ENCODE data around the gene ASL. TPM values are rescaled to one million over a fixed set of nuclear protein-coding genes. Genes with fewer than 3 reads are reported as not detected.
"Not testable (repeated sequence)": the region's sequence is repeated elsewhere in the genome, so short reads cannot be mapped to it uniquely, and the experiment has no call there.

Gene ASL
- polyA plus RNA-seq (ENCODE audit: insufficient read length in 4 of 4) = 10 to 100 TPM; 13.8 to 37.4 (median 29.1) TPM

DNA sequence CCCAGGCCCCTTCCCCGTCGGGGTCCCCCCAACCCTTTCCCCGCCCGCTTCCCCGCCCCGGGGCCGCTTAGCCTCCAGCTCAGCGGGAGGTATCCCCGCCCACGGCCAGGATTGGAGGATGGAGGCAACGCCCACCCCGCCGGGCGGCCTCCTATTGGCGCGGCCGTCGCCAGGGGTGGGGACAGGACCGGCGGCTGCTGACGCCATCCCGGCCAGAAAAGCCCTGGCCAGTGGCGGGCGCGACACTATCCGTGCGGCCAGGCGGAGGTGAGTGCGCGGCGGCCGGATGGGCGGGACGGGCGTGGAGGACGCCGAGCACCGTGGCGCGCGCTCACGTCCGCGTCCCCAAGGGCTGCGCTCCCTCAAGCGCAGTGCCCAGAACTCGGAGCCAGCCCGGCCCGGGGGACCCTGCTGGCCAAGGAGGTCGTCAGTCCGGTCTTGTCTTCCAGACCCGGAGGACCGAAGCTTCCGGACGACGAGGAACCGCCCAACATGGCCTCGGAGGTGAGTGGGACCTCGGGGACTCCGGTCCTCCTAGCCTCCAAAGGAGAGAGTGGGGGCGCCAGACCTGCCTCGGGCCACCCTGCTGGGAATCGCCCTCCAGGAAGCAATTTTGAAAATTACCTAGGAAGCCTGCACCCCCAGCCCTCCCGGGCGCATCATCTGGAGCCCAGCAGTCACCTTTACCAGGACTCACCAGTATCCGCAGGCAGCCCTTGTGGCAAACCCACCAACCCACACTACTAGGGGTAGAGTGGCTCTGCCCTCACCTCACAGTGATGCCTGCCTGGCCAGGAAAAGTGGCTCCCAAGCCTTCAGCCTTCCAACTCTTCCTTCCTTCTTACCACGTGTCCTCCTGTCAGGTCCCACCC lies at the start of gene ASL:
Gene ASL, plus strand, starts transcription at position 230 of the 872 bp plus-strand sequence. Its CDS starts 263 bp downstream, at position 493.
- peak; percentile 78 to 89 (median 83) for DNase-seq (ENCODE audit: low read depth in 4 of 4, low spot score in 3 of 4)

DNA sequence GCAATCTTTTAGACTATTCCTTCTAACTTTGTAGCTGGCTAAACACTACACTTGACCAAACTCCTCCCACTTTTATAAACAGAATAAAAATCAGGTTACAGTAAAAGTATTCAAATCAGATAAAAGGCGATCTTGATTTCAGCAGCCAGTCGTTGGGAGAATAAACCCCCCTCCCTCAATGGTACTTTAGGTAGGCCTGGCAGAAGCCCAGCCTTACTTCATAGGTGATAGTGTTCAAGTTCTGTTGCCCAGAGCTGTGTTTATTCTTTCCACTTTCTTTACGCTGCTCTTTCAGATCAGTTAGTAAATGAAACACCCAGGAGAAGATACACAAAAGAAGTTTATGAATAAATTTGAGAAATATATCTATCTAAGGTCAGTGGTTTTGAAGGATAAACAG lies 47.3 kb upstream of the ASL start:
- not testable (repeated sequence) for DNase-seq (ENCODE audit: low read depth in 4 of 4, low spot score in 3 of 4)

- no peak for DNase-seq (ENCODE audit: low read depth in 4 of 4, low spot score in 3 of 4)
Measured at GRCh38 chr7:66033471-66034385, 41.9 kb upstream of the ASL start.

- not testable (repeated sequence) for DNase-seq (ENCODE audit: low read depth in 4 of 4, low spot score in 3 of 4)
Measured at GRCh38 chr7:66034436-66035010, 41.1 kb upstream of the ASL start.

DNA sequence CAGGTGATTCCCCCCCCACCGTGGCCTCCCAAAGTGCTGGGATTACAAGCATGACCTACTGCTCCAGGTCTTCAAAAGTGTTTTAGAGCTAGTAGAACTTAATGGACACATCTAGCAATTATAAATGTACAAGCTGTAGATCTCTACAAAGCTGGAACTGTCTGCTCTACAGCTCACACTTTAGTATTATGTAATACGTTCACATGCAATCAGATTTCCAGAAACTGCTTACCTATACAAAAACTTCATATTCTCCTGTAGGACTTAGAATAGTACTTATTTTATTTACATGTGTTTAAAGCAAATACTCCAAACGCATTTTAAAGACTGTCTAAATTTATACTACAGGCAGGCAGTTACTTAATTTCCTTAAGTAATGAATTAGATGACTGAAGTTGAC lies 39.2 kb upstream of the ASL start:
- DNase-seq (ENCODE audit: low read depth in 4 of 4, low spot score in 3 of 4) = no peak

DNA sequence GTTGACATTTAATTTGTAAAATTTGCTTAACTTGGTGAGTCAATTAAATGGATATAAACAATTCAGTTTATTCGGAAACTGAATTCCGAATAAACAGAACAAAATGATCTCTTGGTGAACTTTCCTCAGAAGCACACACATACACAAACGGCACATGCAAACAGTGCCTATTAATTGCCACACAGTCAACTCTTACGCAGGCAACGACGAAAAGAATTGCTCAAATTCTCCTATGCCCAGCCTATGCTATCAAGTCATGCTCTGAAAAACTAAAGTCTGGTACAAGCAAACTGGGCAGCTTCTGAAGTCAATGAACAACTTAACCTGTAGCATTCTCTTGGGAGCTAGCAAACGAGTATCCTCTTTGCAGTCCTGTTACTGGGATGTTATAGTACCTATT lies 38.8 kb upstream of the ASL start:
- DNase-seq (ENCODE audit: low read depth in 4 of 4, low spot score in 3 of 4) = no peak

- DNase-seq (ENCODE audit: low read depth in 4 of 4, low spot score in 3 of 4) = no peak
Measured at GRCh38 chr7:66039094-66039670, 36.4 kb upstream of the ASL start.

- DNase-seq (ENCODE audit: low read depth in 4 of 4, low spot score in 3 of 4) = peak in 1 of 4 donors; percentile 12
Measured at GRCh38 chr7:66043681-66044497, 31.7 kb upstream of the ASL start.

DNA sequence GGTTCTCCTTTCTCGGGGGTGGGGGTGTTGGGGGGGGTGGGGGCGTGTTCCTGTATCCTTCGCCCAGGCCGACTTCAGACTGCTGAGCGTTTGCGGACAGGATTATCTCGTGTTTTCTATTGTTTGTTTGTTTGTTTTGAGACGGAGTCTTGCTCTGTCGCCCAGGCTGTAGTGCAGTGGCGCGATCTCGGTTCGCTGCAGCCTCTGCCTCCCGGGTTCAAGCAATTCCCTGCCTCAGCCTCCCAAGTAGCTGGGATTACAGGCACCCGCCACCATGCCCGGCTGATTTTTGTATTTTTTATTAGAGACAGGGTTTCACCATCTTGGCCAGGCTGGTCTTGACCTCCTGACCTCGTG lies 31.1 kb upstream of the ASL start:
- not testable (repeated sequence) for DNase-seq (ENCODE audit: low read depth in 4 of 4, low spot score in 3 of 4)

DNA sequence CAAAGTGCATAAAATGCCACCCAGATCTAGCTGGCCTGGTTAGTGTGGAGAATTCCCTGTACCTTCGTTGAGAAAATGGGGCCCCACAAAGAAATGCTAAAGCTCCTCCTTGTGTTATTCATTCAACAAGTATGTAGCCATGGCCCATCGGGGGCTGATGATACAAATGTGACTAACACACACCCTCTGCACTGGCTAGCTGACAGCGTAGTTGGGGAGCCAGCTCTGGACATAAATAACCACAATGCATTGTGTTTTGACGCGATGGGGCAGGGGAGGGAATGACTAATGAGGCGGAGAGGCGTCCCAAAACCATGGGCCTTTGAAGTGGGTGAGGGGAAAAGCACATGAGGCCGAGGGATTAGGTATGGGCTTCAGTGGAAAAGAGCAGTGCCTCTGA lies 28.2 kb upstream of the ASL start:
- no peak for DNase-seq (ENCODE audit: low read depth in 4 of 4, low spot score in 3 of 4)

DNA sequence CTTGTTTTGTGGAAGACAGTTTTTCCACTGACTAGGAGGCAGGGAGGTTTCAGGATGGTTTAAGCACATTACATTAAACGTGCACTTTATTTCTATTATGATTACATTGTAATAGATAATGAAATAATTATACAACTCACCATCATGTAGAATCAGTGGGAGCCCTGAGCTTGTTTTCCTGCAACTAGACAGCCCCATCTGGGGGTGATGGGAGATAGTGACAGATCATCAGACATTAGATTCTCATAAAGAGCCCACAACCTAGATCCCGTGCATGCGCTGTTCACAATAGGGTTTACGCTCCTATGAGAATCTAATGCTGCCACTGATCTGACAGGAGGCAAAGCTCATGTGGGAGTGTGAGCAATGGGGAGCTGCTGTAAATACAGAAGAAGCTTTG lies 25.7 kb upstream of the ASL start:
- not testable (repeated sequence) for DNase-seq (ENCODE audit: low read depth in 4 of 4, low spot score in 3 of 4)

DNA sequence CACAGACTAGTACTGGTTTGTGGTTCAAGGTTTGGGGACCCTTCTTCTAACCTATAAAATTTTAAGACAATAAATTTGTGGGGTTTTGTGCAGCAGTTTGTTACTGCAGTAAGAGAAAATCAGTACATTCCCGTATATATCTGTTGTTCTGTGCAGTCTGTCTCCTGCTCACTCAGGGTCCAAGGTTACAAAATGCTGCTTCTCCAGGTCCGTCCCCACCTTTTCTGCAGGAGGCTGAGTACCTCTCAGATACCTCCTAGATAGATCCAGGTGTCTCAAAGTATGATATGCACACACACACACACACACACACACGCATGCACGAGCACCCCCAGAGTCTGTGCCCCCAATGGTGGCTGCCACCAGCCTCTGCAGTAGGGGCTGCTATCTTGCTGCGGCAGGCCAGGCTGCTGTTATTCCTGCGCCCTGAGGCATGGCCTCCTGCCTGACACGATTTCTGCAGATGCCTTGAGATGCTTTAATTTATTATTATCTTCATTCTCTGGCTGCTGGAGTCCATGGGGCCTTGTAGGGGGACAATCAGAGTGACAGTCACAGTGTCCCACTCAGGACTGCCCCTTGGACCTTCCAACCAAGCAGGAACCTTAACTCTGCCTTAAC lies 25.2 kb upstream of the ASL start:
- no peak for DNase-seq (ENCODE audit: low read depth in 4 of 4, low spot score in 3 of 4)

DNA sequence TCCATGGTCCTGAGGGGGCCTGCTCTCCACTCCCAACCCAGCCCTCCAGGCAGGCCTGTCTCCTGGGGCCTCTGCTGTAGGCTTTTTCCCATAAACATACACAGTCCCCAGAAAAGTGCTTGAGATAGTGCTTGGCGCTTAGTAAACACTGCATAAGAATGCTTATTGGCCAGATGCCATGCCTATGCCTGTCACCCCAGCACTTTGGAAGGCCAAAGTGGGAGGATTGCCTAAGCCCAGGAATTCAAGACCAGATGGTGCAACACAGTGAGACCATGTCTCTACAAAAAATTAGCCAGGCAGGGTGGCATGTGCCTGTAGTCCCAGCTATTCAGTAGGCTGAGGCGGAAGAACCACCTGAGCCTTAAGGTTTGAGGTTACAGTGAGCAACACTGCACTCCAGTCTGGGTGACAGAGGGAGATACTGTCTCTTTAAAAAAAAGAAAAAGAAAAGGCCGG lies 24.6 kb upstream of the ASL start:
- DNase-seq (ENCODE audit: low read depth in 4 of 4, low spot score in 3 of 4) = no peak

- DNase-seq (ENCODE audit: low read depth in 4 of 4, low spot score in 3 of 4) = no peak
Measured at GRCh38 chr7:66052447-66052846, 23.2 kb upstream of the ASL start.

- no peak for DNase-seq (ENCODE audit: low read depth in 4 of 4, low spot score in 3 of 4)
Measured at GRCh38 chr7:66054063-66054462, 21.6 kb upstream of the ASL start.

DNA sequence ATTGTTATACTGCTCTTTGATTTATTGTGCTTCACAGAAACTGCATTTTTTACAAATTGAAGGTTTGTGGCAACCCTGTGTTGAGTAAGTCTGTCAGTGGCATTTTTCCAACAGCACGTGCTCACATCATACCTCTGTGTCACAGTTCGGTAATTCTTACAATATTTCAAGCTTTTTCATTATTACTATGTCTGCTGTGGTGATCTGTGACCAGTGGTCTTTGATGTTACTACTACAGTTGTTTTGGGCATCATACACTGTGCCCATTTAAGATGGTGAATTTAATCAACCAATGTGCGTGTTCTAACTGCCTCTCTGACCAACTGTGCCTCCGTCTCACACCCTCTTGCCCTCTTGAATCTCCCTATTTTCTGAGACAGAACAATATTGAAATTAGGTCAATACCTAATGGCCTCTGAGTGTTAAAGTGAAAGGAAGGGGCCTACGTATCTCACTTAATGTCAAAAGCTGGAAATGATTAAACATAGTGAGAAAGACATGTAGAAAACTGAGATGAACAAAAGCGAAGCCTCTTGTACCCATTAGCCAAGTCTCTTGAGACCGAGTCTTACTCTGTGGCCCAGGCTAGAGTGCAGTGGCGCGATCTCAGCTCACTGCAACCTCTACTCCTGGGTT lies 20.2 kb upstream of the ASL start:
- no peak for DNase-seq (ENCODE audit: low read depth in 4 of 4, low spot score in 3 of 4)

DNA sequence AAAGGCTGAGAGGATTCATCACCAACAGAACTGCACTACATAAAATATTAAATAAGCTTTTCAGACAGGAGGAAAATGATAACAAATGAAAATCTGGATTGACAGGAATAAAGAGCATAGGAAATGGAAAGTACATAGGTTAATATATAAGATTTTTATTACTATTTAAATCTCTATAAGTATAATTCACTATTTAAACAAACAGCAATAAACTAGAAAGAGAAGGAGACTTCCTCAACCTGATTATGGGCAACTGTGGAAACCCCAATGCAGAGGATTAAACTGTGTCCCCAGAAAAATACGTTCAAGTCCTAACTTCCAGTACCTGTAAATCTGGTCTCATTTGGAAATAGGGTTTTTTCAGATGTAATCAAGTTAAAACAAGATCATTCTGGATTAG lies 14.8 kb upstream of the ASL start:
- DNase-seq (ENCODE audit: low read depth in 4 of 4, low spot score in 3 of 4) = no peak

GRCh38 chr7:66069732-66070131 lies 5.9 kb upstream of the ASL start:
- no peak for DNase-seq (ENCODE audit: low read depth in 4 of 4, low spot score in 3 of 4)

GRCh38 chr7:66070222-66070621 lies 5.4 kb upstream of the ASL start:
- DNase-seq (ENCODE audit: low read depth in 4 of 4, low spot score in 3 of 4) = no peak

Data from left renal pelvis (tissue), 4 donors.